Activated naive CD4-positive, alpha-beta T cell treated with anti-CD3 and anti-CD28 coated beads for 36 hours (primary cell): Measurements from ENCODE around the gene ATXN1. TPM values are rescaled to one million over a fixed set of nuclear protein-coding genes. Genes with fewer than 3 reads are reported as not detected.
"Not testable (repeated sequence)": the region's sequence is repeated elsewhere in the genome, so short reads cannot be mapped to it uniquely, and the experiment has no call there.

Source experiments
- CTCF ChIA-PET: fragments of 350-600 bp; sonication (Branson Sonifier 250); formaldehyde crosslinking; loops from one replicate; lab custom pipeline; 2021; ENCODE audit warnings: antibody characterized with exemption; lab: Charles Lee
- DNase-seq: peaks from one replicate; pipeline ENCODE4 v3.0.0-alpha.2; 2020
- H3K27ac Mint-ChIP-seq: one replicate; pipeline ENCODE4 v1.8.0; 2021; ENCODE audit warnings: mild to moderate bottlenecking, mixed read lengths
- H3K27me3 Mint-ChIP-seq: one replicate; pipeline ENCODE4 v1.8.0; 2021; ENCODE audit warnings: low read depth, mixed read lengths
- H3K36me3 Mint-ChIP-seq: one replicate; pipeline ENCODE4 v1.8.0; 2021; ENCODE audit warnings: low read depth, mixed read lengths
- H3K4me1 Mint-ChIP-seq: one replicate; pipeline ENCODE4 v1.8.0; 2021; ENCODE audit warnings: low read depth, mixed read lengths
- H3K4me3 Mint-ChIP-seq: one replicate; pipeline ENCODE4 v1.8.0; 2021; ENCODE audit warnings: mild to moderate bottlenecking, moderate library complexity, mixed read lengths
- H3K9me3 Mint-ChIP-seq: one replicate; pipeline ENCODE4 v1.8.0; 2021; ENCODE audit warnings: mixed read lengths
- intact Hi-C: fragments of 100-400 bp; cut with micrococcal nuclease; formaldehyde crosslinking; loops from one replicate; pipeline ENCODE4 v1.15.1; 2023
- total RNA-seq, 2 experiments: library from RNA; stranded (reverse); gene quantifications; one replicate each; pipeline ENCODE4 v1.2.3, GENCODE V29; 2021

ATXN1 gene
- total RNA-seq, 2 experiments from 2014 or later: 9.4 to 12.7 TPM

DNA sequence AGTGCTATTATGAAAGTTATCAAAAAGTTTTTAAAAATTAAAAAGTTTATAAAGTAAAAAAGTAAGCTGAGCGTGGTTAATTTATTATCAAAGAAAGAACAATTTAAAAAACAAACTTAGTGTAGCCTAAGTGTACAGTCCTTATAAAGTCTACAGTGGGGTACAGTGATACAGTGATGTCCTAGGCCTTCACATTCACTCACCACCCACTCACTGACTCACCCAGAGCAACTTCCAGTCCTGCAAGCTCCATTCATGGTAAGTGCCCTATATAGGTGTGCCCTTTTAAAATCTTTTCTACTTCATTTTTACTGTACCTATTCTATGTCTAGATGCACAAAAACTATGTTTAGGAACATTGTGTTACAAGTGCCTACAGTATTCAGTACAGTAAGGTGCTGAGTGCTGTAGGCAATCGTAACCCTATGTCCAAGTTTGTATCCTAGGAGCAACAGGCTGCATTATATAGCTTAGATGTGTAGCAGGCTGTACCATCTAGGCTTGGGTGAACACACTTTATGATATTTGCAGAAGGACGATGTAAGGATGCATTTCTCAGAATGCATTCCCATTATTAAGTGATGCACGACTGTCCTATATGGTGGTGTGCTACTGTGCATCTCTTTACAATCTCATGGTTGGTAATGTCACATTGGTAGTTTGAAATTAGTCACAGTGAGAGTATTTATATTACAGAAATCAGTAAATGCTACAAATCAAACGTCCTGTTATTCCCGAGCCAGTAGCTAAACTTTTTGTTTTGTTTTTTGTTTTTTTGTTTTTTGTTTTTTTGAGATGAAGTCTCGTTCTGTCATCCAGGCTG is 364.6 kb downstream of the ATXN1 start:
- no peaks in the 10 kb centered on the region for H3K9me3 Mint-ChIP-seq
- intact Hi-C loops: no loop called here
- DNase-seq: no peak
- H3K27me3 Mint-ChIP-seq: no peaks in the 10 kb centered on the region
- no peak overlapping the region for H3K27ac Mint-ChIP-seq
- no peaks in the 10 kb centered on the region for H3K36me3 Mint-ChIP-seq
- no peak overlapping the region for H3K4me3 Mint-ChIP-seq
- H3K4me1 Mint-ChIP-seq: no peaks in the 10 kb centered on the region
- CTCF ChIA-PET: interaction anchor here (0.8 to 1.2 kb wide), 2 partner anchors 11 to 13 kb away, joined by 3 to 6 read pairs; no protein-coding TSS in a partner anchor

DNA sequence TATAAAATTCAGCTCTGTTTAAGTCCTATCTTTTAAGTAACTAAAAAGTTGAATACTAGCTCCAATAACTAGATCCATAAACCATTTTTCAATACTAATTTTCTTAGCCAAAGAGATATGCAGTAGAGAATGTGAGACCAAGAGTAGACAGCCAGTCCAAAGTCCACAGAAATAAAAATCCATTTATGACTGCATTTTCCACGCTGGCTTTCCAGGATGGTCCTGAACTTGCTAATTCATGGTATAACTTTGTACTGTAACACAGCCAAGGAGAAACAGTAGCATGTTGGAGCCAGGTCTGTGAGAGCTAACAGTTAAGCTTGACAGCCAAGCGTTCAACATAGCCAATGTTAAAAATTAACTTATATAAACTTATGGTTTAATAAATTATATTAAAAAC is 366.6 kb downstream of the ATXN1 start:
- no peaks in the 10 kb centered on the region for H3K9me3 Mint-ChIP-seq
- H3K27me3 Mint-ChIP-seq: no peaks in the 10 kb centered on the region
- intact Hi-C loops: no loop called here
- no peaks in the 10 kb centered on the region for H3K36me3 Mint-ChIP-seq
- H3K4me3 Mint-ChIP-seq: no peak overlapping the region
- CTCF ChIA-PET: interaction anchor here (0.6 to 1.1 kb wide), 2 partner anchors 63 to 534 kb away, joined by 4 read pairs; no protein-coding TSS in a partner anchor
- H3K27ac Mint-ChIP-seq: no peak overlapping the region
- no peak for DNase-seq
- H3K4me1 Mint-ChIP-seq: no peaks in the 10 kb centered on the region

DNA sequence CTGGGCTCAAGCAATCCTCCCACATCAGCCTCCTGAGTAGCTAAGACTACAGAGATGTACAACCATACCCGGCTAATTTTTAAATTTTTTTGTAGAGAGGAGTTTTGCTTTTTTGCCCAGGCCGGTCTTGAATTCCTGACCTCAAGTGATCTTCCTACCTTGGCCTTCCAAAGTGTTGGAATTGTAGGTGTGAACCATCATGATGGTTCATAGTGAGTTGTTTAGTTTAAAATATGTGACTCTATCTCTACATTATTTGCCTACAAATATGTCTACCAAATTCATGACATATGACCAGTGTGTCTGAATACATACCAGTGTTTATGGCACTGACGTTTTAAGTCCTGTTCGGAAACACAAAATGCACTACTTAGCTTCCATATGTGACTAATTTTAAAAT is 367.9 kb downstream of the ATXN1 start:
- Mint-ChIP-seq H3K4me3 (no peak overlapping the region), H3K4me1 (no peaks in the 10 kb centered on the region), H3K27me3 (no peaks in the 10 kb centered on the region), H3K9me3 (no peaks in the 10 kb centered on the region), H3K27ac (no peak overlapping the region), H3K36me3 (no peaks in the 10 kb centered on the region)
- intact Hi-C loops: no loop called here
- CTCF ChIA-PET: interaction anchor here (0.6 kb wide), 1 partner anchor 31 kb away, joined by 3 read pairs; no protein-coding TSS in a partner anchor
- DNase-seq: no peak

DNA sequence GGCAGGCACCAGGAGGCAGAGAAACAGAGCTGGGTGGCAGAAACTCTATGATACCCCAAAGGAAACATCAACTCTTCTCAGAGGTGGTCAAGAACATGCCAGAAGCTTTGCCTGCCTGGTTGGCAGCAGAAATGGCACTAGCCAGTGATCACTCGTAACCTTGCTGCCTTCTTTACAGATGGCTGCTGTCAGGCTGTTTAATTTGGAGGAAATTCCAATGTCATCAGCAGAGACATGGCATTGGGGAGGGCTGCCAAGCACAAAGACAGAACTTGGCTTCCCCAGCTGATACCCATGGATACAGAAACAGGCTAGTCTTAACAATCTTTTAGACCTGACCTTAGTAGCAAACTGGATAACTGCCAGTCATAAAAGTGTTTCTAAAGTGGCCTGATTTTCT is 369.2 kb downstream of the ATXN1 start:
- no peak overlapping the region for H3K27ac Mint-ChIP-seq
- DNase-seq: no peak
- no peak overlapping the region for H3K4me3 Mint-ChIP-seq
- CTCF ChIA-PET: no interaction called here
- H3K9me3 Mint-ChIP-seq: no peaks in the 10 kb centered on the region
- intact Hi-C loops: no loop called here
- no peaks in the 10 kb centered on the region for H3K36me3 Mint-ChIP-seq
- H3K4me1 Mint-ChIP-seq: no peaks in the 10 kb centered on the region
- H3K27me3 Mint-ChIP-seq: no peaks in the 10 kb centered on the region

DNA sequence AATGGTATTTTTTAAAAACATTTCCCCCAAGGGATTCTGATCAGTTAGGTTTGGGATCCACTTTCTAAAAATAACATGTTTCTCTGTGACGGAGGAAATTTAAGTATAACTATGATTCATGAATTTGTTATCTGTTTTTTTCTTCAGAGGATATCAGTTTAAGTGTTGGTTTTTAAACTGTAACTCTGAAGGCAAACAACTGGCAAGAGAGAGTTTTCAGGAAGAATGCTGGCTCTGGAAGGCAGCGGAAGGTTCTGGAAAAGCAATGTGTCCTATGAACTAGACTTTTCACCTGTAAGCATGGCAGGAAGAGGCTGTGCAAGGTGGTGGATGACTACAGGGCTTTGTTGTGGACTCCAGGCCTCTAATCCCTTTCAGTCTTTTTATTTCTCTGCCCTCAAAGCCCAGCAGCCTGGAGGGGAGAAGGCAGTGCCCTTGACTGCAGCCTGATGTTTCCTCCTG is 369.8 kb downstream of the ATXN1 start:
- Mint-ChIP-seq H3K36me3 (no peaks in the 10 kb centered on the region), H3K27me3 (no peaks in the 10 kb centered on the region), H3K4me1 (no peaks in the 10 kb centered on the region), H3K27ac (no peak overlapping the region), H3K4me3 (no peak overlapping the region), H3K9me3 (no peaks in the 10 kb centered on the region)
- intact Hi-C loops: no loop called here
- DNase-seq: no peak
- CTCF ChIA-PET: interaction anchor here (0.6 kb wide), 1 partner anchor 965 kb away, joined by 3 read pairs; no protein-coding TSS in a partner anchor

DNA sequence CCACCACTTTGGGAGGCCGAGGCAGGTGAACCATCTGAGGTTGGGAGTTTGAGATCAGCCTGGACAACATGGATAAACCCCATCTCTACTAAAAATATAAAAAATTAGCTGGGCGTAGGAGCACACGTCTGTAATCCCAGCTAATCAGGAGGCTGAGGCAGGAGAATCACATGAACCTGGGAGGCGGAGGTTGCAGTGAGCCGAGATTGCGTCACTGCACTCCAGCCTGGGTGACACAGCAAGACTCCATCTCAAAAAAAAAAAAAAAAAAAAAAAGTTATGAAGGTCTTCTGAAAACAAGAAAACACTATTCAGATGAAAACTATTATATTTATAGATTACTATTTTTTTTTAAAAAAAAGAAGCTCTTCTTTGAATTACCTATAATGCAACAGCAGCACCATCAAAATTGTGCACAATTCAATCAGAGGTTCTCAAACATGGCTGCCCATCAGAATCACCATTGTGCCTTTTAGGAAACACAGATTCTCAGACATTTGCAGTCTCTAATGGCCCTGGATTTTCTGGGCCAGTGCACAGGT is 370.3 kb downstream of the ATXN1 start:
- H3K4me1 Mint-ChIP-seq: not testable (repeated sequence)
- CTCF ChIA-PET: interaction anchor here (0.6 kb wide), 2 partner anchors 75 to 965 kb away, joined by 3 read pairs; no protein-coding TSS in a partner anchor

DNA sequence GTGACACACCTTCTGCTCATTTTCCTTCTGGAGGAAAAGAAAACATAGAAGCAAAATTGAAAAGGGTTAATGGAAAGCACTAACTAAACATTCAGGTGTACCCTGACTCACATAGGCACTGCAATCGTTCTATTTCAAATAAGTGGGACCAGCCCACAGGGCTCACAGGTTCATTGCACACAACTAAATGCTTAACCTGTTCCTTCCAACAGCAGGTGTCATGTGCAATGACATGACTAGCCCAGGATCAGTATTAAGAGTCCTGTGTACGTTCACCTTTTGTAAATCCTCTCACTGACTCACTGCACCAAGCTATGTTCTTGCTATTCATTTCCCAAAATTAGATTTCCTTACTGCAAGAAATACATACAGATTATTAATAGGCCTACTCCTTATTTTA is 371.6 kb downstream of the ATXN1 start:
- intact Hi-C loops: no loop called here
- Mint-ChIP-seq H3K27me3 (no peaks in the 10 kb centered on the region), H3K36me3 (no peaks in the 10 kb centered on the region), H3K4me1 (no peaks in the 10 kb centered on the region), H3K27ac (no peak overlapping the region), H3K4me3 (no peak overlapping the region), H3K9me3 (no peaks in the 10 kb centered on the region)
- DNase-seq: no peak
- CTCF ChIA-PET: interaction anchor here (0.6 kb wide), 1 partner anchor 9 kb away, joined by 3 read pairs; no protein-coding TSS in a partner anchor

More for the DNA sequence above, 370.3 kb downstream of the ATXN1 start:
- H3K27ac Mint-ChIP-seq, H3K27me3 Mint-ChIP-seq, H3K9me3 Mint-ChIP-seq, DNase-seq, H3K36me3 Mint-ChIP-seq, H3K4me3 Mint-ChIP-seq, intact Hi-C loops: not testable (repeated sequence)

DNA sequence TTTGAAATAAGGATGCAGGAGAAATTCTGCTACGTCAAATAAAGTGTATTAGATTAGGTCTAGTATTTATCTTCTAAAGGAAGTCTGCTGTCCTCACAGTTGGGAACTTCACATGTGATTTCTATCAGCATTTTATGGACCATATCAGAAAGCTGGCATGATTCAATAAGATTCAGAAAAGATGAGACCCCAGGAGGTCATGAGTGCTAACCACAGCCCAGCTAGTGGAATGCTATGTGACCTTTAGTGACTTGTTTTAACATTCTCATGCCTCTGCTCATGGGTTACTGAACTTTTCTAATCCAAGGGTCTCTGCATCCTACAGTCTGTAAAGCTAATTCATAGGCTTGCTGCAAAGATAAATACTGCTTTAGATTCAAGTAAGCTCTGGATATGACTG is 372.8 kb downstream of the ATXN1 start:
- no peaks in the 10 kb centered on the region for H3K9me3 Mint-ChIP-seq
- H3K4me3 Mint-ChIP-seq: no peak overlapping the region
- no peaks in the 10 kb centered on the region for H3K27me3 Mint-ChIP-seq
- DNase-seq: no peak
- intact Hi-C loops: no loop called here
- H3K27ac Mint-ChIP-seq: no peak overlapping the region
- no peaks in the 10 kb centered on the region for H3K4me1 Mint-ChIP-seq
- no peaks in the 10 kb centered on the region for H3K36me3 Mint-ChIP-seq
- CTCF ChIA-PET: no interaction called here

DNA sequence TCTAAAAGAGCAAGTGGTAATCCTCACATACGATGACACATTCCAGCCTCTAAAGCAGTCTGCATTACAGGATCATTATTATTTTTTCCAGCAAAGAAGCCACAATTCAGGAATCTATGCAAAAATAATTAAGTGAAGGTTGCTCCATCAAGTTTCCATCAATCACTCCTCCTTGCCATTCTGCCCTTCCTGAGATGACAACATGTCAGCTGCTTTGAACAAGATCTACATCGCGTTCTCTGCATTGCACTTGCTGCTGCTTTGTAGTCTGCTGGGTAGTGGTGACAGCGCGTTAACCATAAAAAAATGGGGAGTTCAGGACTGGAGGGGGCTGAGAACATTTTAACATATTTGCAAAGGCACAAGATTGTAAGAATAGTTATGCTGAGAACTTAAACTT is 375.2 kb downstream of the ATXN1 start:
- no peak overlapping the region for H3K27ac Mint-ChIP-seq
- no peak overlapping the region for H3K4me3 Mint-ChIP-seq
- no peaks in the 10 kb centered on the region for H3K36me3 Mint-ChIP-seq
- H3K27me3 Mint-ChIP-seq: no peaks in the 10 kb centered on the region
- H3K9me3 Mint-ChIP-seq: no peaks in the 10 kb centered on the region
- no peaks in the 10 kb centered on the region for H3K4me1 Mint-ChIP-seq
- no peak for DNase-seq
- CTCF ChIA-PET: no interaction called here
- intact Hi-C loops: no loop called here

DNA sequence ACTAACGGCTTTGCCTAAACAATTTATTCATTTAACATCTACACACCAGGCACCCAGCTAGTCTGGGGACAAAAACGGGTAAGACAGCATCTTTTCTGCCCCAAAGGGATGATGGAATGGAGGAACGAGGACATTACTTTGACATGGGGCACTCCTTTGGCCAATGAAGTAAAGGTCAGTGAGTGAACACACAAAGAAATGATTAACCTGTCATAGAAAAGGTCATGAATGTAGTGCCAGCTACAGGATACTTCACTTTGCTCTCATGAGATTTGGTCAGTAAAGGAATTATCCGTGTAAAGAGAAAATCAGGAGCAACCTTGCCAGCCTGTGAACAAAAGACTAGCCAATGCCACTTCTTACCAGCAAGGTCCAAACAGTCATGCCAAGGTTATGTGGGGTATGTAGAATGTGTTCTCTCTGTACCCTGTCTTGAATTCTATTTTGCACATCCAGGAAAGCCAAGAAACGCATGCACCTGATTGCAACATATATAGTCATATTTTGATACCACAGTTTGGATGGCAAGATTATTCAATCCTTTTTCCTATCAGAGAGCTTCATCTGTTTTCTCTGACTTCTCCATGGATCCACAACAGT is 377.6 kb downstream of the ATXN1 start:
- no peaks in the 10 kb centered on the region for H3K4me1 Mint-ChIP-seq
- no peaks in the 10 kb centered on the region for H3K9me3 Mint-ChIP-seq
- intact Hi-C loops: no loop called here
- DNase-seq: no peak
- H3K36me3 Mint-ChIP-seq: no peaks in the 10 kb centered on the region
- H3K4me3 Mint-ChIP-seq: no peak overlapping the region
- H3K27ac Mint-ChIP-seq: no peak overlapping the region
- CTCF ChIA-PET: no interaction called here
- H3K27me3 Mint-ChIP-seq: no peaks in the 10 kb centered on the region

DNA sequence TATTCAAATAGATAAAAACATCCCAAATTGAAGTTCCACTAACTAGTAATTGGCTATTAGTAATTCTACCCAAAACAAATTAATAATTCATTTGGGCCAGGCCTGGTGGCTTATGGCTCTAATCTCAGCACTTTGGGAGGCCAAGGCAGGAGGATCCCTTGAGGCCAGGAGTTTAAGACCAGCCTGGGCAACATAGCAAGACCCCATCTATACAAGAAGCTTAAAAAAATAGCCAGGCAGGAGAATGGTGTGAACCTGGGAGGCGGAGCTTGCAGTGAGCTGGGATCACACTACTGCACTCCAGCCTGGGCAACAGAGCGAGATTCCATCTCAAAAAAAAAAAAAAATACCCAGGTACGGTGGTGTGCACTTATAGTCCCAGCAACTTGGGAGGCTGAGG is 379.3 kb downstream of the ATXN1 start:
- H3K27ac Mint-ChIP-seq: not testable (repeated sequence)

DNA sequence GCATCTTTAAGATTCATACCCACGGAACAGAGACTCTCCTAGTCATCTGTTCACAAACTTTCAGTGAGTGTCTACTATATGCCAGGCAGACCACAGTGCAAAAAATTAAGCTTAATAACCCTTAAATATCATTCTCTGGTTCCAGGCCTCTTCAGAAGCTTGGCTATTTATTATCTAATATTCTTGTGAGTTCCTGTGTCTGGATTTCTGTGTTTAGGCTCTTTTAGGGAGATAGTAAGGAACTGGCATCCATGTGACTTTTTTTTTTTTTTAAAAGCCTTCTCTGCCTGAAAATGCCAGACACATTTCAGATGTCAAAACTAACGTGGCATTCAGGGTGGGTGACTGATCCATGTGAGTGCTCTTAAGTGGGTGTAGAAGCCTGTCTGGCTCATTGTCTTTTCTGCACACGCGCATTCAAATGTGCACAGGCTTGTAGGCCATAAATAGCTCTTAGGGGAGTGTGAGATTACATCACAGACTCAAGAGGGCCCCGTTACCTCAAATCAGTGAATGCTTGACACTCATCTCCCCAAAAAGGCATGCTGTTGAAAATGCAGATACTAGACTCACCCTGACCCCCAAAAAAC is 380.9 kb downstream of the ATXN1 start:
- Mint-ChIP-seq H3K27ac (no peak overlapping the region), H3K27me3 (no peaks in the 10 kb centered on the region), H3K4me1 (no peaks in the 10 kb centered on the region), H3K9me3 (no peaks in the 10 kb centered on the region), H3K4me3 (no peak overlapping the region), H3K36me3 (peaks cover 2% of the 10 kb centered on the region)
- no peak for DNase-seq
- CTCF ChIA-PET: interaction anchor here (0.6 to 0.7 kb wide), 2 partner anchors 519 to 1265 kb away, joined by 3 to 4 read pairs; no protein-coding TSS in a partner anchor
- intact Hi-C loops: no loop called here

More for the DNA sequence above, 379.3 kb downstream of the ATXN1 start:
- intact Hi-C loops, H3K4me3 Mint-ChIP-seq, H3K36me3 Mint-ChIP-seq, DNase-seq, H3K9me3 Mint-ChIP-seq, H3K27me3 Mint-ChIP-seq, H3K4me1 Mint-ChIP-seq: not testable (repeated sequence)
- CTCF ChIA-PET: interaction anchor here (1.0 kb wide), 1 partner anchor 50 kb away, joined by 5 read pairs; no protein-coding TSS in a partner anchor
